Activated naive CD4-positive, alpha-beta T cell treated with anti-CD3 and anti-CD28 coated beads for 36 hours (primary cell): Measurements from ENCODE around the gene ADD1. TPM values are rescaled to one million over a fixed set of nuclear protein-coding genes. Genes with fewer than 3 reads are reported as not detected.

Experiments
- CTCF ChIA-PET: fragments of 350-600 bp; sonication (Branson Sonifier 250); formaldehyde crosslinking; loops from one replicate; lab custom pipeline; 2021; ENCODE audit warnings: antibody characterized with exemption; lab: Charles Lee
- DNase-seq: peaks from one replicate; pipeline ENCODE4 v3.0.0-alpha.2; 2020
- H3K27ac Mint-ChIP-seq: one replicate; pipeline ENCODE4 v1.8.0; 2021; ENCODE audit warnings: mild to moderate bottlenecking, mixed read lengths
- H3K27me3 Mint-ChIP-seq: one replicate; pipeline ENCODE4 v1.8.0; 2021; ENCODE audit warnings: low read depth, mixed read lengths
- H3K36me3 Mint-ChIP-seq: one replicate; pipeline ENCODE4 v1.8.0; 2021; ENCODE audit warnings: low read depth, mixed read lengths
- H3K4me1 Mint-ChIP-seq: one replicate; pipeline ENCODE4 v1.8.0; 2021; ENCODE audit warnings: low read depth, mixed read lengths
- H3K4me3 Mint-ChIP-seq: one replicate; pipeline ENCODE4 v1.8.0; 2021; ENCODE audit warnings: mild to moderate bottlenecking, moderate library complexity, mixed read lengths
- H3K9me3 Mint-ChIP-seq: one replicate; pipeline ENCODE4 v1.8.0; 2021; ENCODE audit warnings: mixed read lengths
- intact Hi-C: fragments of 100-400 bp; cut with micrococcal nuclease; formaldehyde crosslinking; loops from one replicate; pipeline ENCODE4 v1.15.1; 2023
- total RNA-seq, 2 experiments: library from RNA; stranded (reverse); gene quantifications; one replicate each; pipeline ENCODE4 v1.2.3, GENCODE V29; 2021

Gene ADD1
- total RNA-seq, 2 experiments from 2014 or later, result 165 TPM

- Mint-ChIP-seq H3K4me3 (no peak overlapping the region), H3K4me1 (peaks cover 42% of the 10 kb centered on the region), H3K27ac (no peak overlapping the region), H3K27me3 (no peaks in the 10 kb centered on the region), H3K9me3 (no peaks in the 10 kb centered on the region), H3K36me3 (peaks cover 13% of the 10 kb centered on the region)
- DNase-seq, result no peak
- CTCF ChIA-PET, result no interaction called here
- intact Hi-C loops, result no loop called here
These were observed 31.2 kb downstream of the ADD1 start for GRCh38 chr4:2874861-2875260.

GRCh38 chr4:2875556-2875955 lies 31.9 kb downstream of the ADD1 start:
- Mint-ChIP-seq H3K9me3 (no peaks in the 10 kb centered on the region), H3K27me3 (no peaks in the 10 kb centered on the region), H3K27ac (no peak overlapping the region), H3K4me1 (peaks cover 40% of the 10 kb centered on the region), H3K36me3 (peaks cover 10% of the 10 kb centered on the region), H3K4me3 (no peak overlapping the region)
- intact Hi-C loops, result no loop called here
- CTCF ChIA-PET, result no interaction called here
- DNase-seq, result no peak

- H3K9me3 Mint-ChIP-seq, result no peaks in the 10 kb centered on the region
- H3K4me3 Mint-ChIP-seq, result no peak overlapping the region
- peak overlapping the region; percentile 59 for H3K27ac Mint-ChIP-seq
- peaks cover 30% of the 10 kb centered on the region for H3K4me1 Mint-ChIP-seq
- H3K36me3 Mint-ChIP-seq, result peaks cover 13% of the 10 kb centered on the region
- intact Hi-C loops, result no loop called here
- peak; percentile 45 for DNase-seq
- CTCF ChIA-PET, result interaction anchor here (1.1 to 1.6 kb wide), 3 partner anchors 16 to 30 kb away, joined by 4 to 5 read pairs (median 4); no protein-coding TSS in a partner anchor
- H3K27me3 Mint-ChIP-seq, result no peaks in the 10 kb centered on the region
These were observed 34.7 kb downstream of the ADD1 start for GRCh38 chr4:2878346-2878745.

GRCh38 chr4:2879026-2879425 lies 35.4 kb downstream of the ADD1 start:
- no peak for DNase-seq
- CTCF ChIA-PET, result interaction anchor here (1.1 to 1.6 kb wide), 4 partner anchors 15 to 115 kb away, joined by 4 to 5 read pairs (median 4); no protein-coding TSS in a partner anchor
- Mint-ChIP-seq H3K27ac (no peak overlapping the region), H3K9me3 (no peaks in the 10 kb centered on the region), H3K4me3 (no peak overlapping the region), H3K4me1 (peaks cover 27% of the 10 kb centered on the region), H3K36me3 (peaks cover 13% of the 10 kb centered on the region), H3K27me3 (no peaks in the 10 kb centered on the region)
- intact Hi-C loops, result no loop called here

- intact Hi-C loops, result no loop called here
- no peaks in the 10 kb centered on the region for H3K9me3 Mint-ChIP-seq
- no peak overlapping the region for H3K27ac Mint-ChIP-seq
- peaks cover 19% of the 10 kb centered on the region for H3K4me1 Mint-ChIP-seq
- H3K27me3 Mint-ChIP-seq, result no peaks in the 10 kb centered on the region
- no peak for DNase-seq
- peaks cover 24% of the 10 kb centered on the region for H3K36me3 Mint-ChIP-seq
- no peak overlapping the region for H3K4me3 Mint-ChIP-seq
- CTCF ChIA-PET, result interaction anchor here (1.2 kb wide), 1 partner anchor 13 kb away, joined by 3 read pairs; no protein-coding TSS in a partner anchor
These were observed 37.8 kb downstream of the ADD1 start for GRCh38 chr4:2881431-2881830.

GRCh38 chr4:2882341-2882740 lies 38.7 kb downstream of the ADD1 start:
- Mint-ChIP-seq H3K4me1 (peaks cover 15% of the 10 kb centered on the region), H3K4me3 (no peak overlapping the region), H3K27me3 (no peaks in the 10 kb centered on the region), H3K36me3 (peaks cover 22% of the 10 kb centered on the region), H3K27ac (no peak overlapping the region), H3K9me3 (no peaks in the 10 kb centered on the region)
- CTCF ChIA-PET, result interaction anchor here (1.2 kb wide), 1 partner anchor 12 kb away, joined by 3 read pairs; no protein-coding TSS in a partner anchor
- no peak for DNase-seq
- intact Hi-C loops, result no loop called here

- no peak for DNase-seq
- Mint-ChIP-seq H3K36me3 (peaks cover 18% of the 10 kb centered on the region), H3K27me3 (no peaks in the 10 kb centered on the region), H3K27ac (no peak overlapping the region), H3K4me1 (peaks cover 2% of the 10 kb centered on the region), H3K9me3 (no peaks in the 10 kb centered on the region), H3K4me3 (no peak overlapping the region)
- CTCF ChIA-PET, result no interaction called here
- intact Hi-C loops, result no loop called here
These were observed 42.5 kb downstream of the ADD1 start for GRCh38 chr4:2886161-2886560.

- CTCF ChIA-PET, result no interaction called here
- H3K36me3 Mint-ChIP-seq, result peaks cover 18% of the 10 kb centered on the region
These were observed 43.0 kb downstream of the ADD1 start for GRCh38 chr4:2886622-2887021.

GRCh38 chr4:2887343-2887742 lies 43.7 kb downstream of the ADD1 start:
- CTCF ChIA-PET, result no interaction called here
- H3K27me3 Mint-ChIP-seq, result no peaks in the 10 kb centered on the region
- peaks cover 2% of the 10 kb centered on the region for H3K4me1 Mint-ChIP-seq
- intact Hi-C loops, result no loop called here
- peaks cover 18% of the 10 kb centered on the region for H3K36me3 Mint-ChIP-seq
- no peak overlapping the region for H3K4me3 Mint-ChIP-seq
- no peaks in the 10 kb centered on the region for H3K9me3 Mint-ChIP-seq
- no peak for DNase-seq
- H3K27ac Mint-ChIP-seq, result no peak overlapping the region

More at GRCh38 chr4:2886622-2887021, 43.0 kb downstream of the ADD1 start:
- intact Hi-C loops, result no loop called here
- no peak for DNase-seq
- Mint-ChIP-seq H3K4me1 (peaks cover 2% of the 10 kb centered on the region), H3K27ac (no peak overlapping the region), H3K9me3 (no peaks in the 10 kb centered on the region), H3K4me3 (no peak overlapping the region), H3K27me3 (no peaks in the 10 kb centered on the region)

- intact Hi-C loops, result no loop called here
- Mint-ChIP-seq H3K4me3 (no peak overlapping the region), H3K36me3 (peaks cover 15% of the 10 kb centered on the region), H3K27ac (no peak overlapping the region), H3K4me1 (peaks cover 2% of the 10 kb centered on the region), H3K27me3 (no peaks in the 10 kb centered on the region), H3K9me3 (no peaks in the 10 kb centered on the region)
- no peak for DNase-seq
- CTCF ChIA-PET, result no interaction called here
These were observed 45.2 kb downstream of the ADD1 start for GRCh38 chr4:2888886-2889285.

- intact Hi-C loops, result no loop called here
- H3K4me1 Mint-ChIP-seq, result peaks cover 2% of the 10 kb centered on the region
- no peak overlapping the region for H3K4me3 Mint-ChIP-seq
- peaks cover 12% of the 10 kb centered on the region for H3K36me3 Mint-ChIP-seq
- H3K9me3 Mint-ChIP-seq, result no peaks in the 10 kb centered on the region
- CTCF ChIA-PET, result interaction anchor here (0.6 to 1.0 kb wide), 3 partner anchors 44 to 406 kb away, joined by 3 to 5 read pairs (median 5); no protein-coding TSS in a partner anchor
- DNase-seq, result no peak
- no peak overlapping the region for H3K27ac Mint-ChIP-seq
- H3K27me3 Mint-ChIP-seq, result no peaks in the 10 kb centered on the region
These were observed 47.6 kb downstream of the ADD1 start for GRCh38 chr4:2891294-2891693.

GRCh38 chr4:2893772-2894171 lies 50.1 kb downstream of the ADD1 start:
- DNase-seq, result no peak
- Mint-ChIP-seq H3K9me3 (no peaks in the 10 kb centered on the region), H3K27ac (no peak overlapping the region), H3K4me3 (no peak overlapping the region), H3K36me3 (peaks cover 17% of the 10 kb centered on the region), H3K27me3 (no peaks in the 10 kb centered on the region), H3K4me1 (peaks cover 2% of the 10 kb centered on the region)
- CTCF ChIA-PET, result interaction anchor here (0.6 to 1.7 kb wide), 5 partner anchors 12 to 440 kb away, joined by 3 to 10 read pairs (median 4); no protein-coding TSS in a partner anchor
- intact Hi-C loops, result no loop called here

GRCh38 chr4:2898001-2898400 lies 54.4 kb downstream of the ADD1 start:
- DNase-seq, result no peak
- Mint-ChIP-seq H3K27me3 (no peaks in the 10 kb centered on the region), H3K4me1 (no peaks in the 10 kb centered on the region), H3K36me3 (peaks cover 34% of the 10 kb centered on the region), H3K9me3 (no peaks in the 10 kb centered on the region), H3K27ac (no peak overlapping the region), H3K4me3 (no peak overlapping the region)
- CTCF ChIA-PET, result no interaction called here
- intact Hi-C loops, result no loop called here
